ENCODE measurements around the gene NMBR.
"Not testable (repeated sequence)": the region's sequence is repeated elsewhere in the genome, so short reads cannot be mapped to it uniquely, and the experiment has no call there.

NMBR gene

GRCh38 chr6:142112451-142113061 is 34.4 kb downstream of the NMBR start:
- Histone ChIP-seq H3K4me1 (ENCODE audit: control insufficient read depth, insufficient read depth, low read length) (no peaks in the 10 kb centered on the region), H3K9ac (ENCODE audit: low read length) (no peak overlapping the region), H3K27ac (ENCODE audit: low read depth, low read length) (no peak overlapping the region), H3K36me3 (ENCODE audit: control insufficient read depth, insufficient read depth, low read length) (no peaks in the 10 kb centered on the region), H3K9me3 (ENCODE audit: control insufficient read depth, insufficient read depth, low read depth, low read length) (no peaks in the 10 kb centered on the region), H3K27me3 (ENCODE audit: control insufficient read depth, insufficient read depth, low read length) (no peaks in the 10 kb centered on the region), H3K4me3 (ENCODE audit: low read depth, low read length) (no peak overlapping the region)

GRCh38 chr6:142110820-142111219 is 36.1 kb downstream of the NMBR start:
- not testable (repeated sequence) for H3K27me3 ChIP-seq (ENCODE audit: control insufficient read depth, insufficient read depth, low read length); H3K36me3 ChIP-seq (ENCODE audit: control insufficient read depth, insufficient read depth, low read length); H3K27ac ChIP-seq (ENCODE audit: low read depth, low read length); H3K9me3 ChIP-seq (ENCODE audit: control insufficient read depth, insufficient read depth, low read depth, low read length); H3K4me3 ChIP-seq (ENCODE audit: low read depth, low read length); H3K9ac ChIP-seq (ENCODE audit: low read length); H3K4me1 ChIP-seq (ENCODE audit: control insufficient read depth, insufficient read depth, low read length)

GRCh38 chr6:142104820-142105219 is 42.1 kb downstream of the NMBR start:
- H3K9ac ChIP-seq (ENCODE audit: low read length); H3K9me3 ChIP-seq (ENCODE audit: control insufficient read depth, insufficient read depth, low read depth, low read length); H3K4me1 ChIP-seq (ENCODE audit: control insufficient read depth, insufficient read depth, low read length); H3K4me3 ChIP-seq (ENCODE audit: low read depth, low read length); H3K36me3 ChIP-seq (ENCODE audit: control insufficient read depth, insufficient read depth, low read length); H3K27me3 ChIP-seq (ENCODE audit: control insufficient read depth, insufficient read depth, low read length); H3K27ac ChIP-seq (ENCODE audit: low read depth, low read length): not testable (repeated sequence)

- Histone ChIP-seq H3K27me3 (ENCODE audit: control insufficient read depth, insufficient read depth, low read length) (peaks cover 23% of the 10 kb centered on the region), H3K4me3 (ENCODE audit: low read depth, low read length) (peak overlapping the region; percentile 57), H3K4me1 (ENCODE audit: control insufficient read depth, insufficient read depth, low read length) (peaks cover 4% of the 10 kb centered on the region; the same call in 1 of the 2 replicates), H3K9ac (ENCODE audit: low read length) (no peak overlapping the region), H3K27ac (ENCODE audit: low read depth, low read length) (no peak overlapping the region), H3K9me3 (ENCODE audit: control insufficient read depth, insufficient read depth, low read depth, low read length) (no peaks in the 10 kb centered on the region), H3K36me3 (ENCODE audit: control insufficient read depth, insufficient read depth, low read length) (no peaks in the 10 kb centered on the region)
Measured at GRCh38 chr6:142088858-142089216, 58.1 kb downstream of the NMBR start.

GRCh38 chr6:142087950-142088857 is 58.7 kb downstream of the NMBR start:
- Histone ChIP-seq H3K9ac (ENCODE audit: low read length) (no peak overlapping the region), H3K27ac (ENCODE audit: low read depth, low read length) (no peak overlapping the region), H3K36me3 (ENCODE audit: control insufficient read depth, insufficient read depth, low read length) (no peaks in the 10 kb centered on the region), H3K27me3 (ENCODE audit: control insufficient read depth, insufficient read depth, low read length) (peaks cover 23% of the 10 kb centered on the region), H3K4me1 (ENCODE audit: control insufficient read depth, insufficient read depth, low read length) (peaks cover 4% of the 10 kb centered on the region; the same call in 1 of the 2 replicates), H3K4me3 (ENCODE audit: low read depth, low read length) (peak overlapping the region; percentile 57), H3K9me3 (ENCODE audit: control insufficient read depth, insufficient read depth, low read depth, low read length) (no peaks in the 10 kb centered on the region)

- H3K36me3 ChIP-seq (ENCODE audit: control insufficient read depth, insufficient read depth, low read length), result no peaks in the 10 kb centered on the region
- no peak overlapping the region for H3K27ac ChIP-seq (ENCODE audit: low read depth, low read length)
- no peaks in the 10 kb centered on the region for H3K27me3 ChIP-seq (ENCODE audit: control insufficient read depth, insufficient read depth, low read length)
- no peak overlapping the region for H3K4me3 ChIP-seq (ENCODE audit: low read depth, low read length)
- no peaks in the 10 kb centered on the region for H3K4me1 ChIP-seq (ENCODE audit: control insufficient read depth, insufficient read depth, low read length)
- H3K9me3 ChIP-seq (ENCODE audit: control insufficient read depth, insufficient read depth, low read depth, low read length), result no peaks in the 10 kb centered on the region
- H3K9ac ChIP-seq (ENCODE audit: low read length), result no peak overlapping the region
Measured at GRCh38 chr6:142079130-142079529, 67.8 kb downstream of the NMBR start.

GRCh38 chr6:142075516-142076101 is 71.3 kb downstream of the NMBR start:
- Histone ChIP-seq H3K36me3 (ENCODE audit: control insufficient read depth, insufficient read depth, low read length) (no peaks in the 10 kb centered on the region), H3K9ac (ENCODE audit: low read length) (no peak overlapping the region), H3K27me3 (ENCODE audit: control insufficient read depth, insufficient read depth, low read length) (no peaks in the 10 kb centered on the region), H3K4me3 (ENCODE audit: low read depth, low read length) (no peak overlapping the region), H3K4me1 (ENCODE audit: control insufficient read depth, insufficient read depth, low read length) (no peaks in the 10 kb centered on the region), H3K9me3 (ENCODE audit: control insufficient read depth, insufficient read depth, low read depth, low read length) (peaks cover 8% of the 10 kb centered on the region), H3K27ac (ENCODE audit: low read depth, low read length) (no peak overlapping the region)

GRCh38 chr6:142074516-142074915 is 72.4 kb downstream of the NMBR start:
- Histone ChIP-seq H3K4me3 (ENCODE audit: low read depth, low read length) (no peak overlapping the region), H3K36me3 (ENCODE audit: control insufficient read depth, insufficient read depth, low read length) (no peaks in the 10 kb centered on the region)

GRCh38 chr6:142071981-142072380 is 74.9 kb downstream of the NMBR start:
- no peaks in the 10 kb centered on the region for H3K36me3 ChIP-seq (ENCODE audit: control insufficient read depth, insufficient read depth, low read length)
- H3K27me3 ChIP-seq (ENCODE audit: control insufficient read depth, insufficient read depth, low read length), result no peaks in the 10 kb centered on the region
- no peaks in the 10 kb centered on the region for H3K4me1 ChIP-seq (ENCODE audit: control insufficient read depth, insufficient read depth, low read length)
- H3K9me3 ChIP-seq (ENCODE audit: control insufficient read depth, insufficient read depth, low read depth, low read length), result peaks cover 9% of the 10 kb centered on the region
- H3K4me3 ChIP-seq (ENCODE audit: low read depth, low read length), result no peak overlapping the region
- H3K27ac ChIP-seq (ENCODE audit: low read depth, low read length), result no peak overlapping the region
- no peak overlapping the region for H3K9ac ChIP-seq (ENCODE audit: low read length)

More at GRCh38 chr6:142074516-142074915, 72.4 kb downstream of the NMBR start:
- H3K9me3 ChIP-seq (ENCODE audit: control insufficient read depth, insufficient read depth, low read depth, low read length), result peaks cover 9% of the 10 kb centered on the region
- H3K27me3 ChIP-seq (ENCODE audit: control insufficient read depth, insufficient read depth, low read length), result no peaks in the 10 kb centered on the region
- no peak overlapping the region for H3K27ac ChIP-seq (ENCODE audit: low read depth, low read length)
- no peaks in the 10 kb centered on the region for H3K4me1 ChIP-seq (ENCODE audit: control insufficient read depth, insufficient read depth, low read length)
- H3K9ac ChIP-seq (ENCODE audit: low read length), result no peak overlapping the region

- no peaks in the 10 kb centered on the region for H3K36me3 ChIP-seq (ENCODE audit: control insufficient read depth, insufficient read depth, low read length)
- no peak overlapping the region for H3K4me3 ChIP-seq (ENCODE audit: low read depth, low read length)
- no peaks in the 10 kb centered on the region for H3K4me1 ChIP-seq (ENCODE audit: control insufficient read depth, insufficient read depth, low read length)
- H3K27ac ChIP-seq (ENCODE audit: low read depth, low read length), result no peak overlapping the region
- H3K9me3 ChIP-seq (ENCODE audit: control insufficient read depth, insufficient read depth, low read depth, low read length), result peaks cover 8% of the 10 kb centered on the region
- H3K27me3 ChIP-seq (ENCODE audit: control insufficient read depth, insufficient read depth, low read length), result no peaks in the 10 kb centered on the region
- no peak overlapping the region for H3K9ac ChIP-seq (ENCODE audit: low read length)
Measured at GRCh38 chr6:142068416-142068815, 78.5 kb downstream of the NMBR start.

- H3K9ac ChIP-seq (ENCODE audit: low read length); H3K9me3 ChIP-seq (ENCODE audit: control insufficient read depth, insufficient read depth, low read depth, low read length); H3K27me3 ChIP-seq (ENCODE audit: control insufficient read depth, insufficient read depth, low read length); H3K4me1 ChIP-seq (ENCODE audit: control insufficient read depth, insufficient read depth, low read length); H3K27ac ChIP-seq (ENCODE audit: low read depth, low read length); H3K4me3 ChIP-seq (ENCODE audit: low read depth, low read length); H3K36me3 ChIP-seq (ENCODE audit: control insufficient read depth, insufficient read depth, low read length): not testable (repeated sequence)
Measured at GRCh38 chr6:142062861-142063260, 84.1 kb downstream of the NMBR start.
